ENCODE data around the gene PRSS57.

GRCh38 chr19:648904-649801 lies 46.1 kb downstream of the PRSS57 start:
- TF ChIP-seq, protein P1, sequence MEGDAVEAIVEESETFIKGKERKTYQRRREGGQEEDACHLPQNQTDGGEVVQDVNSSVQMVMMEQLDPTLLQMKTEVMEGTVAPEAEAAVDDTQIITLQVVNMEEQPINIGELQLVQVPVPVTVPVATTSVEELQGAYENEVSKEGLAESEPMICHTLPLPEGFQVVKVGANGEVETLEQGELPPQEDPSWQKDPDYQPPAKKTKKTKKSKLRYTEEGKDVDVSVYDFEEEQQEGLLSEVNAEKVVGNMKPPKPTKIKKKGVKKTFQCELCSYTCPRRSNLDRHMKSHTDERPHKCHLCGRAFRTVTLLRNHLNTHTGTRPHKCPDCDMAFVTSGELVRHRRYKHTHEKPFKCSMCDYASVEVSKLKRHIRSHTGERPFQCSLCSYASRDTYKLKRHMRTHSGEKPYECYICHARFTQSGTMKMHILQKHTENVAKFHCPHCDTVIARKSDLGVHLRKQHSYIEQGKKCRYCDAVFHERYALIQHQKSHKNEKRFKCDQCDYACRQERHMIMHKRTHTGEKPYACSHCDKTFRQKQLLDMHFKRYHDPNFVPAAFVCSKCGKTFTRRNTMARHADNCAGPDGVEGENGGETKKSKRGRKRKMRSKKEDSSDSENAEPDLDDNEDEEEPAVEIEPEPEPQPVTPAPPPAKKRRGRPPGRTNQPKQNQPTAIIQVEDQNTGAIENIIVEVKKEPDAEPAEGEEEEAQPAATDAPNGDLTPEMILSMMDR (conservative IDR thresholded peaks at IDR 0.05; ENCODE audit: low read depth, low read length) = no peak
- TF ChIP-seq EZH2 (IDR thresholded peaks at IDR 0.05; ENCODE audit: low read length, unreplicated experiment) = no peak
- no peak for TF ChIP-seq EZH2phosphoT487 (IDR thresholded peaks at IDR 0.05; ENCODE audit: borderline replicate concordance, low read length)

Measured in PC-3 (cell line).